Spleen (tissue), 7 donors: ENCODE data around the gene SLC1A7.

Experiments
- CTCF ChIP-seq, 11 experiments: fragments of 200-600 bp in 7 of 11; fragments of 450-650 bp in 4 of 11; sonication (generic) in 4 of 11; IDR thresholded peaks in 8 of 11; conservative IDR thresholded peaks in 3 of 11; 1 replicate in 7 of 11; 2 replicates in 4 of 11; pipeline versions ENCODE4 v1.4.0 to v1.8.0; 2016 to 2021; ENCODE audit warnings: antibody characterized with exemption in 11 of 11, inconsistent platforms in 4 of 11, mild to moderate bottlenecking in 1 of 11
- POLR2AphosphoS5 ChIP-seq, 3 donors: sonication (generic); formaldehyde crosslinking; IDR thresholded peaks; one replicate each; pipeline ENCODE4 v1.5.1; 2017; ENCODE audit warnings: antibody characterized with exemption in 3 of 3
- donor health status: DM: no; HTN: no; CAD: no; lungs with moderate emphysema.
- donor health status: DM: no; HTN: no; CAD: no.
- donor health status: DM: no; HTN: no; CAD: no.

GRCh38 chr1:53127546-53127945 is 14.9 kb downstream of the SLC1A7 start:
- TF ChIP-seq CTCF (IDR thresholded peaks at IDR 0.05 in 8 of 11, conservative IDR thresholded peaks at IDR 0.05 in 3 of 11) (no peak), POLR2AphosphoS5 (IDR thresholded peaks at IDR 0.05) (no peak)
